ENCODE data around the gene ZNF212.
A peak's percentile ranks its signal among the peaks of the same experiment; 100 is the strongest.
"Not testable (repeated sequence)": the region's sequence is repeated elsewhere in the genome, so short reads cannot be mapped to it uniquely, and the experiment has no call there.

The ZNF212 gene

DNA sequence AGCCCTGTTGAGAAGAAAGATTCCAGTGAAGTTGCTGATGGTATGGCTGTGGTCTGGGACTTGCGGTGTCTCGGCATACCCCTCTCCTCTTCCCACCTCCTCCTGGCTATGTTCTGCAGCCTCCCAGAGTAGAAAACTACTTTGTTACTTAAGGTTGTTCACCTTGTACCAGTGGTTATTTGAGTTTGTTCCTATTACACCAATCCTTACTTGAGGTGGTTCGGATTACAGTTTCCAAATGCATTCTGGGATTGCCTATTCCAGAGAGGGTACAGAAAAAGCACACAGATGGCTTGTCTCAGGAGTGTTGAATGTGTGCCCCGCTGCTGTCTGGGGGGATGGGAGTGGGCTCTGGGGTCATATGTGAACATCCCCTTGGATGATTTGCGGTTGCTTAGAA, 15.7 kb downstream of the ZNF212 start:
- no peak for DNase-seq

- DNase-seq = no peak
Observed at GRCh38 chr7:149256568-149256967, 17.1 kb downstream of the ZNF212 start.

DNA sequence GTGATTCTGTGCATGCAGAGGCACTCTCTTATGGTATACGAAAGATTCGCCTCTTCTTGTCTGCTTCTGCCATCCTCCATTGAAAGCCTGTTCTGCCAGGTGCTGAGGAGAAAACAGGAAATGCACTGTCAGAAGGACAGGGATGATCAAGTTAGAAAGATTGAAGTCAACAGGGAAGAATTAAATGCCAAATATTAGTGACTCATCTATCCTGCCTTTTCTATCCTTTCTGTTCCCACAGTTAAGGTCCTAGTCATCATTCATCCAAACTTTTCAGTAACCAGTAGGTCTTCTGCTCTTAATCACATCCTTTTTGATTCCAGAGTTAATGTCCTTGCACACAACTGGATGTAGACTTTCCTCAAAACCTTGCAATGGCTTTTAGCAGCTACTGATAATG, 17.7 kb downstream of the ZNF212 start:
- DNase-seq = no peak

DNA sequence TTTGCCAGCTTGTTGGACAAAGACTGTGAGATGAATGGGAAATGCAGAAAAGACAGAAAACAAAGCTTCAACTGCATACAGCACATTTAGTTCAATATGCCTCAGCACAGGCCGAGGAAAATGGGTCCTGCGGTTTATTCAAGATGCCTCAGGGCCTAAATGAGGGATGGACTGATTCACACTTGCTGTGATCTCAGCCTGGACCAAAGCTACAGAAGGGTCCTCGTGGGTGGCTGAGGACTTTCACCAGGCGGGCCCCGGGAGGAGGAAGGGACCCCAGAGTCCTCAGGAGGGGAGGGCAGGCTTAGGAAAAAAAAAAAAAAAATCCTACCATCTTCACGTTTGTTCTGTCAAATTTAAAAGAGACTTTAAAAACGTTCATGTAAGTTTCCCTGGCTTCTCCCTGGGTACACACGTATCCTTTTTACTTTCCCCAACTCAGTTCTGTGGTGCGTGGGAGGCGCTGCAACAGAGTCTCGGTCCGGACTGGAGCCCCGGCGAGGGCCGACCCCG, 21.9 kb downstream of the ZNF212 start:
- no peak for DNase-seq

GRCh38 chr7:149261829-149262617, 22.6 kb downstream of the ZNF212 start, which contains the start of gene ZNF783:
ZNF783 (plus strand) TSS chr7:149262196; CDS start chr7:149262334, 138 bp downstream.
- DNase-seq = peak; percentile 84 to 90

DNA sequence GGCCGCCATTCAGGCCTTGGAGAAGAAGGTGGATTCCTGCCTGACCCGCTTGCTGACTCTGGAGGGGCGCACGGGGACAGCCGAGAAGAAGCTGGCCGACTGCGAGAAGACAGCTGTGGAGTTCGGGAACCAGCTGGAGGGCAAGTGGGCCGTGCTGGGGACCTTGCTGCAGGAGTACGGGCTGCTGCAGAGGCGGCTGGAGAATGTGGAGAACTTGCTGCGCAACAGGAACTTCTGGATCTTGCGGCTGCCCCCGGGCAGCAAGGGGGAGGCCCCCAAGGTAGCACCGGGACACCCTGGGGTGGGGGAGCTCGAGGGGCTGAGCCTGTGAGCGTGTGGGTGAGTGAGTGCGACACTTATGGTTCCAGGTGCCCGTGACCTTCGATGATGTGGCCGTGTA, 27.0 kb downstream of the ZNF212 start:
- no peak for DNase-seq

GRCh38 chr7:149267733-149268132, 28.3 kb downstream of the ZNF212 start:
- DNase-seq = no peak

DNA sequence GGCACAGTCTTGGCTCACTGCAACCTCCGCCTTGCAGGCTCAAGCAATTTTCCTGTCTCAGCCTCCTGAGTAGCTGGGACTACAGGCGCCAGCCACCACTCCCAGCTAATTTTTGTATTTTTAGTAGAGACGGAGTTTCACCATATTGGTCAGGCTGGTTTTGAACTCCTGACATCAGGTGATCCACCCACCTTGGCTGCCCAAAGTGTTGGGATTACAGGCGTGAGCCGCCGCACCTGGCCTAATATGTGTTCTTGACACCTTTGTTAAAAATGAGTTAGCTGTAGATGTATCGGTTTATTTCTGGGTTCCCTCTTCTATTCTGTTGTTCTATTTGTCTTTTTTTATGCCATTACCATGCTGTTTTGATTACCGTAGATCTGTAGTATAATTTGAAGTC, 35.0 kb downstream of the ZNF212 start:
- not testable (repeated sequence) for DNase-seq

- no peak for DNase-seq
Observed at GRCh38 chr7:149277871-149278270, 38.4 kb downstream of the ZNF212 start.

GRCh38 chr7:149278396-149278795, 38.9 kb downstream of the ZNF212 start:
- no peak for DNase-seq

GRCh38 chr7:149279111-149279743, 39.8 kb downstream of the ZNF212 start:
- DNase-seq = no peak

- DNase-seq = no peak
Observed at GRCh38 chr7:149280151-149280550, 40.7 kb downstream of the ZNF212 start.

DNA sequence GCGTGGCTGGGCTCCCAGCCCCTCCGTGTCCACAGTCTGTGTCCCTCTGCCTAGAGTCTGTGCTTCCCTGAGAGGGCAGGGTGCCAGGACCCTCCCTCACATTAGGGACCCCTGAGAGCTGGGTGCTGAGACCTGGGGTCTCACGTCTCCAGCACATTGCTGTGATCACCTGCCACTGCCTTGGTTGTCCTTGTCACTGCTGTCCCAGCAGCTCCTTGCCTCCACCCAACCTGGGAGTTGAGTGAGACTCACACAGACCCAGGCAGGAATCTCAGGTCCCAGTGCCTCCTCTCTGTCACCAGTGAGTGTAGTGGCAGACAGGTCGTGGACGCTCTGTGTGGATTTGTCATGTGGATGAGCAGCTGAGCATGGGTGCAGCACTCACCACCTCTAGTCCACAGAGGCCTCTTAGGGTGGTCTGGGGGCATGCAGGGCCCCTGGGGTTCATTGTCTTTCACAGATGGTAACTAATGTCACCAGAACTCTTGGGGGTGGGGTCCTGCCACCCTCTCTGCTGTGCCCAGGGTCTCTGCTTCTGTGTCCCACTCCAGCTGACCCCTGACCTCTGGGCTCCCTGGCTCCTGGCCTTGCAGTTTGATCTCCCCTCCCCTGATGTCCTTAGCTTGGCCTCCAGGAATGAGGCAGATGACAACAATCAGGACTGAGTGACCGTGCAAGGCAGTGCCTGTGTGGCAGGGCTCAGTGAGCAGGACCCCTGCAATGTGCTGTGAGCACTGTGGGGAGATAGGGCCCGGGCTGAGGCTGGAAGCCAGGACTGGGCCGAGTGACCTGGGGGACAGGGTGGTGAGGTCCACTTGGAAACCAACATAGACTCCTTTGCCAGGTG, 41.4 kb downstream of the ZNF212 start:
- DNase-seq = no peak

GRCh38 chr7:149281508-149282330, 42.3 kb downstream of the ZNF212 start:
- no peak for DNase-seq

DNA sequence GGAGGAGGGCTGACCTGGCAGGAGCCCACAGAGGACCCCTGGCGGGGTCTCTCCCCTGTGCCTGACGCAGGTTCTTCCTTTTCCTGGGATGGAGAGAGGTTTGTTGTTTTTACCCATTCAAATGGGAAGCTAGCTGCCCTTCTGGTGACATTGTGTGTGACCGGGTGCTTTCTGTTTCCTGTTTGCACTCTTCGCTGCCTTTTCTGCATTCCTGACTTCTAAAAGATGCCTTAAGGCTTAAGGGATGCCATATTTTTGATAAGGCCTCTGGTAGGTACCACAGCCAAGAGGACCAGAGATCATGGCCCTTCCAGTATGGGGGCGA, 42.8 kb downstream of the ZNF212 start:
- no peak for DNase-seq

DNA sequence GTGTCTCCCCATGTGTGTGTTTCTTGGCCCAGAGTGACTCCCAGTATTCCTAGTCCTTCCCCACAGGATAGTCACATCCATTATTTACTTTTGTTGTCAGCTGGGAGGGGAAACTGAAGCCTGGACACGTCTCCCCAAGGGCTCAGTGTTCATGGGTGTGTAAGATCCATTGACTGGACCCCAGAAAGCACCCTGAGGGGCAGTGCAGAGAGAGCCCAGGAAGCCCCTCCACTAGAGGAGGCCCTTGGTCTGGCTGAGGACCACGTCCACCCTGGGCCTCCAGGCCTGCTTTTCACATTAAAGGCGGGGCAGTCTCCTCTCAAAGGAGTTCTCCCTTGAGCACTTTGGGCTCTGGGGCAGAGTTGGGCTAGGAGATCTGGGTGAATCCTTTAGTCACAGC, 43.9 kb downstream of the ZNF212 start:
- no peak for DNase-seq

DNA sequence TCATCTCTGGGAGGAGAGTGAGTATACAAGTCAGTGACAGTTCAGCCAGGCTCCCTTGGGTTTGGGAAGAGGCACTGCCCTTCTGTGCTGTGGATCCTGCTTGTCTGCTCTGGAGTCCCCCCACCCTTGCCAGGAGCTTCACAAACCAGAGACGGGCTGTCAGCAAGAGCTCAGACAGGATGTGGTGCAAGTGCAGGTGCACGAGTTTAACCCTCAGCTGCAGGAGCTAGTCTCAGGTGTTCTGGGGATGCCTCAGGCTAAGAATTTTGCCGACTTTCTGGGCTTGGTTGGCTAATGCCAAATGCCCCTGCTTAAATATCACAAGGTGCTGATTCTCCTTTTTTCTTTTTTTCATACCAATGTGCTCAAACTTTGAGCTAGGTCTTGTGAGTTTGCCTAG, 44.9 kb downstream of the ZNF212 start:
- DNase-seq = no peak

- DNase-seq = peak; percentile 96 to 98
Observed at GRCh38 chr7:149284850-149285585, 45.6 kb downstream of the ZNF212 start.

DNA sequence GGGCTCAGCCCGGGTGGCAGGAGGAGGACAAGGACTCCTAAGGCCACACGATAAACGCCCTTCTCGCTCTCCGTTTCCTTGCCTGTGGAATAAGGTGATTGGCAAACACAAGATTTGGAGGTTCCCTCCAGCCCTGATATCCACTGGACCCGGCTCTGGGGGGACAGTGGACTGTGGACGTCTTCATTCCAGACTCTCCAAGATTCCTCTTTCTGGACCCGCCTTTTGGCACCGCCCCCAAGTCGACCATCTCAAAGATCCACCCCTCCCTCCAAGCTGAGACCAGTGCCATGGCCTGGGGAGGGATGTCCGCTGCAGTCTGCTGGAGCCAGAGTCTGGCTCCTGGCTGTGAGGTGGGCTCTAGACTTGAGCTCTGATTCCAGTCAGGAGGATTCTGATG, 46.2 kb downstream of the ZNF212 start:
- DNase-seq = no peak

DNA sequence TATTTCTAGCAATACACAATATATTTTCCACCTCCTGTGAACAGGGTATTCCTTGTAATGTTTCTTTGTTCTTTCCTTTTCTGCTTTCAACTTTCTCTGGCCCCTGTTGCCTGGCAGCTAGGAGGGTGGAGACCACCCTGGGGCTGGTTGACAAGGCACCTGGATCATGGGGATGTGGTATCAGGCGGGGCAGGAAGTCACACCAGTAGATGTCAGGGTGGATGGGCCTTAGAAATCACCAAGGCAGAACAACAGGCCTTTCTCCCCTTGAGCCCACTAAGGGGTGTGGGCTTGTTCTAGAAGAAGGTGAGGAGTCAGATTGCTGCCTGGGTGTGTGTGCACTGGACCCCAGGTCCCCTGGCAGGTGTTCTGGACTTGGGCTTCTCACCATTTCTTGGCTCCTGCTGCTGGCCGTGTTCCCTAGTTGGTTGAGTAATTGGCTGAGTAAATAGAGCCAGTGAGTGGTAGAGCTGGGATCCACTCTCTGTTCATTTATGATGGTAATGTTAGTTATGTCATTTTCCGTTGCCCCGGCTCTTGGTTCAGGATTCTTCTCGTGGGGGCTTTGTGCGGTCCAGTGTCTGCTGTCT, 47.5 kb downstream of the ZNF212 start:
- DNase-seq = no peak

DNA sequence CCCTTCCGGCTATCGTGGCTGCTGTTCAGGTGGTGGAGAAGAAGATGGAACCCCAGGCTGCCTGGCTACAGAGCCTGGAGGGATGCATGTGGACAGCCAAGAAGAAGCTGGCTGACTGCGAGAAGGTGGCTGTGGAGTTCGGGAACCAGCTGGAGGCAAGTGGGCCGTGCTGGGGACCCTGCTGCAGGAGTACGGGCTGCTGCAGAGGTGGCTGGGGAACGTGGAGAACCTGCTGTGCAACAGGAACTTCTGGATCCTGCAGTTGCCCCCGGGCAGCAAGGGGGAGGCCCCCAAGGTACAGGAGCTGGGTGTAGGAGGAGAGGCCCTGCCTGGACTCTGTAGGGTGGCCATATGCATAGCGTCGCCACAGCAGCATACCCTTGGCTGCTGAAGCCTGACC, 48.2 kb downstream of the ZNF212 start:
- DNase-seq = no peak
